HG03025 (cell line): ENCODE results near the gene RGCC.
"Not testable (repeated sequence)": the region's sequence is repeated elsewhere in the genome, so short reads cannot be mapped to it uniquely, and the experiment has no call there.

Source experiments
- ATAC-seq: cut with Tn5 transposase; IDR thresholded peaks from one replicate; pipeline ENCODE4 v1.9.1; 2021; ENCODE audit warnings: mild to moderate bottlenecking, moderate library complexity; ENCODE audit not compliant: unreplicated experiment, low FRiP score

Gene RGCC

GRCh38 chr13:41487222-41487621 is 29.9 kb downstream of the RGCC start:
- ATAC-seq, result no peak

GRCh38 chr13:41488124-41488523 is 30.8 kb downstream of the RGCC start:
- no peak for ATAC-seq

GRCh38 chr13:41490371-41491015 is 33.1 kb downstream of the RGCC start:
- ATAC-seq, result no peak

- no peak for ATAC-seq
Measured at GRCh38 chr13:41491436-41491835, 34.1 kb downstream of the RGCC start.

- ATAC-seq, result peak; percentile 77
Measured at GRCh38 chr13:41492432-41493260, 35.3 kb downstream of the RGCC start.

- ATAC-seq, result no peak
Measured at GRCh38 chr13:41494202-41494601, 36.9 kb downstream of the RGCC start.

- no peak for ATAC-seq
Measured at GRCh38 chr13:41495044-41495443, 37.7 kb downstream of the RGCC start.

- ATAC-seq, result no peak
Measured at GRCh38 chr13:41496420-41497234, 39.3 kb downstream of the RGCC start.

- ATAC-seq, result no peak
Measured at GRCh38 chr13:41497436-41497835, 40.1 kb downstream of the RGCC start.

GRCh38 chr13:41499452-41499851 is 42.1 kb downstream of the RGCC start:
- ATAC-seq, result no peak

- peak; percentile 48 for ATAC-seq
Measured at GRCh38 chr13:41500511-41500910, 43.2 kb downstream of the RGCC start.

GRCh38 chr13:41501281-41501680 is 43.9 kb downstream of the RGCC start:
- no peak for ATAC-seq

- no peak for ATAC-seq
Measured at GRCh38 chr13:41502031-41502430, 44.7 kb downstream of the RGCC start.

GRCh38 chr13:41502673-41503072 is 45.3 kb downstream of the RGCC start:
- peak; percentile 68 for ATAC-seq

GRCh38 chr13:41503356-41503755 is 46.0 kb downstream of the RGCC start:
- ATAC-seq, result no peak

- ATAC-seq, result not testable (repeated sequence)
Measured at GRCh38 chr13:41504657-41505056, 47.3 kb downstream of the RGCC start.

GRCh38 chr13:41505209-41505835 is 48.0 kb downstream of the RGCC start:
- no peak for ATAC-seq

- no peak for ATAC-seq
Measured at GRCh38 chr13:41506312-41506711, 49.0 kb downstream of the RGCC start.

GRCh38 chr13:41509971-41510370 is 52.6 kb downstream of the RGCC start:
- ATAC-seq, result no peak

- no peak for ATAC-seq
Measured at GRCh38 chr13:41511827-41512226, 54.5 kb downstream of the RGCC start.

- ATAC-seq, result no peak
Measured at GRCh38 chr13:41512441-41512840, 55.1 kb downstream of the RGCC start.
